ENCODE results near the gene LGR4. TPM values are rescaled to one million over a fixed set of nuclear protein-coding genes. Genes with fewer than 3 reads are reported as not detected.

The LGR4 gene
- total and polyA plus RNA-seq, 4 donors = 27.7 to 65.7 (median 40.6) TPM

- Histone ChIP-seq H3K4me3 (ENCODE audit: low read depth, low read length) (peak within 1 kb of the TSS; percentile 81), H3K9me3 (ENCODE audit: control insufficient read depth, insufficient read depth, low read length) (no peaks in the 10 kb centered on the region), H3K36me3 (ENCODE audit: control insufficient read depth, insufficient read depth, low read length) (peaks cover 2% of the 10 kb centered on the region), H3K27ac (ENCODE audit: low read depth, low read length) (peak within 1 kb of the TSS; percentile 74), H3K4me1 (ENCODE audit: control insufficient read depth, insufficient read depth, low read length) (peaks cover 3% of the 10 kb centered on the region), H3K27me3 (ENCODE audit: control insufficient read depth, insufficient read depth, low read length) (no peaks in the 10 kb centered on the region)
- peak; percentile 88 to 98 (median 92) for DNase-seq (ENCODE audit: low read depth in 4 of 6, low spot score in 6 of 6)
- 0% methylated on average over 51 of the region's 57 CpGs for WGBS (ENCODE audit: insufficient coverage)
Measured at GRCh38 chr11:27362749-27363575, 109.6 kb downstream of the LGR4 start, which contains the start of gene CCDC34. TSS of gene CCDC34 (minus strand) at chr11:27363215. CDS start at chr11:27363194, 21 bp downstream.

GRCh38 chr11:27361649-27362431, 110.8 kb downstream of the LGR4 start:
- Histone ChIP-seq H3K27me3 (ENCODE audit: control insufficient read depth, insufficient read depth, low read length) (no peaks in the 10 kb centered on the region), H3K4me1 (ENCODE audit: control insufficient read depth, insufficient read depth, low read length) (peaks cover 3% of the 10 kb centered on the region), H3K4me3 (ENCODE audit: low read depth, low read length) (peak overlapping the region; percentile 81), H3K9me3 (ENCODE audit: control insufficient read depth, insufficient read depth, low read length) (no peaks in the 10 kb centered on the region), H3K27ac (ENCODE audit: low read depth, low read length) (no peak overlapping the region), H3K36me3 (ENCODE audit: control insufficient read depth, insufficient read depth, low read length) (no peaks in the 10 kb centered on the region)
- whole genome bisulfite sequencing (ENCODE audit: insufficient coverage) = 93% methylated on average over 3 of the region's 8 CpGs
- no peak for DNase-seq (ENCODE audit: low read depth in 4 of 6, low spot score in 6 of 6)

- H3K4me1 ChIP-seq (ENCODE audit: control insufficient read depth, insufficient read depth, low read length) = peaks cover 2% of the 10 kb centered on the region
- no CpG with 5 or more reads among the region's 1 CpG for WGBS (ENCODE audit: insufficient coverage)
- no peak for DNase-seq (ENCODE audit: low read depth in 4 of 6, low spot score in 6 of 6)
- no peak overlapping the region for H3K27ac ChIP-seq (ENCODE audit: low read depth, low read length)
- H3K9me3 ChIP-seq (ENCODE audit: control insufficient read depth, insufficient read depth, low read length) = no peaks in the 10 kb centered on the region
- no peaks in the 10 kb centered on the region for H3K36me3 ChIP-seq (ENCODE audit: control insufficient read depth, insufficient read depth, low read length)
- no peak overlapping the region for H3K4me3 ChIP-seq (ENCODE audit: low read depth, low read length)
- no peaks in the 10 kb centered on the region for H3K27me3 ChIP-seq (ENCODE audit: control insufficient read depth, insufficient read depth, low read length)
Measured at GRCh38 chr11:27358296-27358695, 114.3 kb downstream of the LGR4 start.

- Histone ChIP-seq H3K4me3 (ENCODE audit: low read depth, low read length) (no peak overlapping the region), H3K27ac (ENCODE audit: low read depth, low read length) (no peak overlapping the region), H3K36me3 (ENCODE audit: control insufficient read depth, insufficient read depth, low read length) (no peaks in the 10 kb centered on the region), H3K27me3 (ENCODE audit: control insufficient read depth, insufficient read depth, low read length) (no peaks in the 10 kb centered on the region), H3K4me1 (ENCODE audit: control insufficient read depth, insufficient read depth, low read length) (no peaks in the 10 kb centered on the region), H3K9me3 (ENCODE audit: control insufficient read depth, insufficient read depth, low read length) (no peaks in the 10 kb centered on the region)
- DNase-seq (ENCODE audit: low read depth in 4 of 6, low spot score in 6 of 6) = no peak
- WGBS (ENCODE audit: insufficient coverage) = no CpG with 5 or more reads among the region's 4 CpGs
Measured at GRCh38 chr11:27357250-27357649, 115.3 kb downstream of the LGR4 start.

GRCh38 chr11:27356624-27357222, 115.9 kb downstream of the LGR4 start:
- no peaks in the 10 kb centered on the region for H3K27me3 ChIP-seq (ENCODE audit: control insufficient read depth, insufficient read depth, low read length)
- no peak for DNase-seq (ENCODE audit: low read depth in 4 of 6, low spot score in 6 of 6)
- no peaks in the 10 kb centered on the region for H3K36me3 ChIP-seq (ENCODE audit: control insufficient read depth, insufficient read depth, low read length)
- H3K9me3 ChIP-seq (ENCODE audit: control insufficient read depth, insufficient read depth, low read length) = no peaks in the 10 kb centered on the region
- no peaks in the 10 kb centered on the region for H3K4me1 ChIP-seq (ENCODE audit: control insufficient read depth, insufficient read depth, low read length)
- H3K4me3 ChIP-seq (ENCODE audit: low read depth, low read length) = no peak overlapping the region
- no peak overlapping the region for H3K27ac ChIP-seq (ENCODE audit: low read depth, low read length)
- no CpG with 5 or more reads among the region's 5 CpGs for WGBS (ENCODE audit: insufficient coverage)

- no peaks in the 10 kb centered on the region for H3K27me3 ChIP-seq (ENCODE audit: control insufficient read depth, insufficient read depth, low read length)
- H3K27ac ChIP-seq (ENCODE audit: low read depth, low read length) = no peak overlapping the region
- no peaks in the 10 kb centered on the region for H3K4me1 ChIP-seq (ENCODE audit: control insufficient read depth, insufficient read depth, low read length)
- no CpG with 5 or more reads among the region's 3 CpGs for WGBS (ENCODE audit: insufficient coverage)
- no peaks in the 10 kb centered on the region for H3K36me3 ChIP-seq (ENCODE audit: control insufficient read depth, insufficient read depth, low read length)
- no peaks in the 10 kb centered on the region for H3K9me3 ChIP-seq (ENCODE audit: control insufficient read depth, insufficient read depth, low read length)
- no peak overlapping the region for H3K4me3 ChIP-seq (ENCODE audit: low read depth, low read length)
- DNase-seq (ENCODE audit: low read depth in 4 of 6, low spot score in 6 of 6) = no peak
Measured at GRCh38 chr11:27355575-27356104, 117.0 kb downstream of the LGR4 start.

- H3K27me3 ChIP-seq (ENCODE audit: control insufficient read depth, insufficient read depth, low read length) = no peaks in the 10 kb centered on the region
- peaks cover 2% of the 10 kb centered on the region for H3K36me3 ChIP-seq (ENCODE audit: control insufficient read depth, insufficient read depth, low read length)
- DNase-seq (ENCODE audit: low read depth in 4 of 6, low spot score in 6 of 6) = no peak
- H3K9me3 ChIP-seq (ENCODE audit: control insufficient read depth, insufficient read depth, low read length) = no peaks in the 10 kb centered on the region
- 83% methylated on average over 1 of the region's 5 CpGs for WGBS (ENCODE audit: insufficient coverage)
- H3K4me1 ChIP-seq (ENCODE audit: control insufficient read depth, insufficient read depth, low read length) = no peaks in the 10 kb centered on the region
- H3K4me3 ChIP-seq (ENCODE audit: low read depth, low read length) = no peak overlapping the region
- no peak overlapping the region for H3K27ac ChIP-seq (ENCODE audit: low read depth, low read length)
Measured at GRCh38 chr11:27354359-27354965, 118.1 kb downstream of the LGR4 start.

GRCh38 chr11:27353593-27354358, 118.8 kb downstream of the LGR4 start:
- no CpG with 5 or more reads among the region's 2 CpGs for WGBS (ENCODE audit: insufficient coverage)
- Histone ChIP-seq H3K36me3 (ENCODE audit: control insufficient read depth, insufficient read depth, low read length) (peaks cover 2% of the 10 kb centered on the region), H3K9me3 (ENCODE audit: control insufficient read depth, insufficient read depth, low read length) (no peaks in the 10 kb centered on the region)

More at GRCh38 chr11:27353593-27354358, 118.8 kb downstream of the LGR4 start:
- Histone ChIP-seq H3K4me3 (ENCODE audit: low read depth, low read length) (no peak overlapping the region), H3K27me3 (ENCODE audit: control insufficient read depth, insufficient read depth, low read length) (no peaks in the 10 kb centered on the region), H3K4me1 (ENCODE audit: control insufficient read depth, insufficient read depth, low read length) (no peaks in the 10 kb centered on the region), H3K27ac (ENCODE audit: low read depth, low read length) (no peak overlapping the region)
- no peak for DNase-seq (ENCODE audit: low read depth in 4 of 6, low spot score in 6 of 6)

Measured in spinal cord (tissue), 10 donors.